ENCODE measurements around the gene RALGPS1.

Gene RALGPS1

DNA sequence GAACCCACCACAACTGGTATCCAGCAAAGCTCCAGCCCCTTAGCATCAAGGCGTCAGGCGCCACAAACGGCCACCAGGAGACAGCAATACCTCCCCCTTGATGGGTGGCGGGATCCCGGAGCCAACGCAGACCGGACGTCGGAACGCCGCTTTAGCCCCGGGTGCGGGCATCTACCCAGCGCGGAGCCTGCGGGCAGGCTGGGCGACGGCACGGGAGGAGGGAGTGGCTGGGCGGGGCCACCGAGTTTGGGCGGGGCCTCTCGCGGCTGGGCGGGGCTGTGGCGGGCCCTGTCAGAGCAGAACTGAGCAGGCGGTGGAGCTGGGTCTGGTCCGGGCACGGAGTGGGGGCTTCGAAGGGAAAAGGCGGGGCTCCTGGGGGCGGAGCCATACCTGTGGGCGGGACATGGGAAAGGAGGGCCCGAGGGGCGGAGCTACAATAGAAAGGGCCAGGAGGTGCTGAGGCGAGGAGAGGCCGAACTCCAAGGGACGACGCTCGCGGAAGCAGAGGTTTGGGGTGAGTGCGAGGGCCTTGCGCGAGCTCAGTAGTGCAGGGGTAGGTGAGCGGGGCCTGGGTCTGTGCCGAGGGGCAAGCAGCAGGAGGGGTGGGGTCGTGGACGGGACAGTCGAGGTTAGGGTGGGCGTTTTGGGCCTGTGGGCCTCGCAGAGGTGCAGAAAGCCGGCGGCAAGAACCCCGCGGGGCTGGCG, 309.7 kb downstream of the RALGPS1 start:
- DNase-seq (ENCODE audit: low spot score): peak; percentile 96
- TF ChIP-seq, protein P1, sequence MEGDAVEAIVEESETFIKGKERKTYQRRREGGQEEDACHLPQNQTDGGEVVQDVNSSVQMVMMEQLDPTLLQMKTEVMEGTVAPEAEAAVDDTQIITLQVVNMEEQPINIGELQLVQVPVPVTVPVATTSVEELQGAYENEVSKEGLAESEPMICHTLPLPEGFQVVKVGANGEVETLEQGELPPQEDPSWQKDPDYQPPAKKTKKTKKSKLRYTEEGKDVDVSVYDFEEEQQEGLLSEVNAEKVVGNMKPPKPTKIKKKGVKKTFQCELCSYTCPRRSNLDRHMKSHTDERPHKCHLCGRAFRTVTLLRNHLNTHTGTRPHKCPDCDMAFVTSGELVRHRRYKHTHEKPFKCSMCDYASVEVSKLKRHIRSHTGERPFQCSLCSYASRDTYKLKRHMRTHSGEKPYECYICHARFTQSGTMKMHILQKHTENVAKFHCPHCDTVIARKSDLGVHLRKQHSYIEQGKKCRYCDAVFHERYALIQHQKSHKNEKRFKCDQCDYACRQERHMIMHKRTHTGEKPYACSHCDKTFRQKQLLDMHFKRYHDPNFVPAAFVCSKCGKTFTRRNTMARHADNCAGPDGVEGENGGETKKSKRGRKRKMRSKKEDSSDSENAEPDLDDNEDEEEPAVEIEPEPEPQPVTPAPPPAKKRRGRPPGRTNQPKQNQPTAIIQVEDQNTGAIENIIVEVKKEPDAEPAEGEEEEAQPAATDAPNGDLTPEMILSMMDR (IDR thresholded peaks at IDR 0.05; ENCODE audit: borderline replicate concordance, control extremely low read depth, extremely low read depth, insufficient read depth, missing control alignments): no peak
- in situ Hi-C loops (cut with MboI; ENCODE audit: low sequenced_read_pairs, unreplicated experiment): no loop called here

DNA sequence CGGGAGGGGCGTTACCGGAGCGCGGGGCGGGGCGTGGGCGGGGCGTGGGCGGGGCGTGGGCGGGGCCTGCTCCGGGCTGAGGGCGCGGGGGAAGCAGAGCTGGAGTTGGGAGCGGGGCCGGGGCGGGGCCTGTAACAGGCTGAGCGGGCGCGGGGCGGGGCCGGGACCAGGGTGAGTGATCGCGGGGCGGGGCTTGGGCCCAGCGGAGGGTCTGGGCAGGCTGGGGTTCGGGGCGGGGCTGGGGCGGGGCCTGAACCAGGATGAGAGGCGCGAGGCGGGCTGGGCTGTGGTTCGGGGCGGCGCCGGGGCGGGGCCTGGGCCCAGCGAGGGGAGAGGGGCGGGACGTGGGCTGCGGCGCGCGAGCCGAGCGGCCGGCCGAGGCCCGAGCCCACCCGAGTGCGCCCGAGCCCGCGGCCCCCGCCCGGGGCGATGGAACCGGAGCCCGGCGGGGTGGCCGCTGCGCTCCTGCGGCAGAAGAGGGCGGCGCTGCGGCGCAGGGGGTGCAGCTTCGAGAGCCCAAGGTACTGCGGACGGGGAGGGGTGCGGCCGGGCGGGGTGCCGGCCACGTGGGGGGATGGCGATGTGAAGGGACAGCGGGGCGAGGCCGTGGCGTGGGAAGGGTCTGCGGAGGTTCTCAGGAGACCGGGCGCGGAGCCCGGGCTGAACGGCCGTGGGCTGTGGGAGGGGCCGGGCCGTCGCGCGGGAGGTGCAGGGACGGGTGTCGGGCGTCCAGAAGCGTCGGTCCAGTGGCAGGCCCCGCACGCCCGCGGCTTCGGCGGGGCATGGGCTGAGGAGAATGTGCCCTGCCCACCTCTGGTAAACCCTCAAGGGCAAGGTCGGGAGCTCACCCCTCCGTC, 310.5 kb downstream of the RALGPS1 start:
- TF ChIP-seq, protein P1 (IDR thresholded peaks at IDR 0.05; ENCODE audit: borderline replicate concordance, control extremely low read depth, extremely low read depth, insufficient read depth, missing control alignments): peak; percentile 16
- in situ Hi-C loops (cut with MboI; ENCODE audit: low sequenced_read_pairs, unreplicated experiment): no loop called here
- DNase-seq (ENCODE audit: low spot score): peak; percentile 100

DNA sequence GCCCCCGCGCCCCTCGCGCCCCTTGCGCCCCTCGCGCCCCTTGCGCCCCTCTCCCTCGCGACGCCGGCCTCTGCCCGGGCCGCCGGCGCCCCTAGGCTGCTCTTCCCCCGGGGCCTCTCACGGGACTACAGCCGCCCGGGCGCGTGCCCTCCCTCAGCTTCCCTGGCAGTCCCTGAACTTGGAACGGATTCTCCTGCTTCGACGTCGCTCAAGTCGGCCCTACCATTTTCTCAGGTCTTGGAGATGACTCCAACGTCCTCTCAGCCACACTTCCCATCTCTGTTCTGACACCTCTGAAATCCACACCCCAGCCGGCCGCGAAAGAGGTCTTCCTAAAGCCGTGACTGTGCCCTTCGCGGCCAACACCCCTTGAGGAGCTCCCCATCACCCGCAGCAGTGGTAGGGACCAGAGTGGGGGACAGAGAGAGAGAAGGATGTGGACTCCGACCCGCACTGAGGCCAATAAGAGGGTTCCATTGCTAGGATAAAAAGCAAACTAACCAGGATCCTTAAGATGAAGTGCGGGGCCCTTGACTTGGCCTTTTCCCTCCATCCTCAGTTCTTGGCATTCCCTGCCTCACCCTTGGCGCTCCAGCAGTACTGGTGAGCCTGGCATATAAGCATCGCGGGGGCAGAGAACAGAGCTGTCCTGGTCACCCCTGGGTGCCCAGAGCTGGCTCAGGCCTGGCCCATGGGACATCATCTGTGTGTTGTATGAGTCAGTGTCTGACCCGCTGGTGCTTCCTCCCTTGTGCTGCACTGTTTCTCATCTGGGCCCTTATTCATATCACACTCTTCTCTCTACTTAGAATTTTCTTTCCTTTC, 311.4 kb downstream of the RALGPS1 start:
- peak; percentile 16 for DNase-seq (ENCODE audit: low spot score)
- in situ Hi-C loops (cut with MboI; ENCODE audit: low sequenced_read_pairs, unreplicated experiment): no loop called here
- TF ChIP-seq, protein P1 (IDR thresholded peaks at IDR 0.05; ENCODE audit: borderline replicate concordance, control extremely low read depth, extremely low read depth, insufficient read depth, missing control alignments): no peak

DNA sequence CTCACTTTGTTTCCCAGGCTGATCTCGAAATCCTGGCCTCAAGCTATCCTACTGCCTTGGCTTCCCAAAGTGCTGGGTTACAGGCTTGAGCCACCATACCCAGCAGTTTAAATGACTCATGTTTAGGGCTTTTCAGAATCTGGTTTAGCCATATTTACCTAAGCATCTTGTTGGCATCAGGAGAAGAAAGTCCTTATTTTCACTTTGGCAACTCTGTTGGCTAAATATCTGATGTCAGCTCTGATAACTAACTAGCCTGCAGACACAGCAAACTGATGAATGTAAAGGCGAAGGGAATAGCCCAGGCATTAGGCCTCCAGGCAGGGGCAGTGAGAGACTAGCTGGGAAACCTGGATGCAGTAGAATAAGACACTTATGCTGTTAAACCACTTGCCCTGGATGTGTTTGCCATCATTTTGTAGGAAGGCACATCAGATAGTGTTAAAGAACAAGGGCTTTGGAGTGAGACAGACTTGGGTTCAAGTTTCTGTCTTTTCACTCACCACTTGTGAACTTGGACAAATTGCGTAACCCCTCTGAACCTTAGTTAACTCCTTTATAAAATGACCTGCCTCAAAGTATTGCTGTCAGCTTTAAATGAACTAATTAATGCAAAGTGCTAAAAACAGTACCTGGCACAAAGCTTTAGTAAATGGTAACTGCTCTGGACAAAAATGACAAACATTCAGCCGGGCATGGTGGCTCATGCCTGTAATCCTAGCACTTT, 315.3 kb downstream of the RALGPS1 start:
- TF ChIP-seq, protein P1 (IDR thresholded peaks at IDR 0.05; ENCODE audit: borderline replicate concordance, control extremely low read depth, extremely low read depth, insufficient read depth, missing control alignments): no peak
- DNase-seq (ENCODE audit: low spot score): no peak
- in situ Hi-C loops (cut with MboI; ENCODE audit: low sequenced_read_pairs, unreplicated experiment): no loop called here

DNA sequence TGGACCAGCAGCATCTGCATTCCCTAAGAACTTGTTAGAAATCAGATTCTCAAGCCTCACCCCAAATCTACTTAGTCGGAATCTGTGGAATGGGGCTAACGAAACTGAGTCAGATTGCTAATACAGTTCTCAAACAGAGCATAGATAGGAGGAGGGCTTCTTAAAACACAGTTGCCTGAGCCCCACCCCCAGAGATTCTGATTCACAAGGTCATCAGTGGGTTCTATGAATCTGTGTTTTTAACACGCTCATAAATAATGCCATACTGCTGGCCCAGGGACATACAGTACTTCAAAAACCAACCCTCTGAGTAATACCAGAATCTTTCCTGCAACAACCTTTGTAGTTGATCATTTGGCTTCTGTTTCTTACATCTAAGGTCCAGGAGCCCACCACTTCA, 317.1 kb downstream of the RALGPS1 start:
- TF ChIP-seq, protein P1 (IDR thresholded peaks at IDR 0.05; ENCODE audit: borderline replicate concordance, control extremely low read depth, extremely low read depth, insufficient read depth, missing control alignments): no peak
- DNase-seq (ENCODE audit: low spot score): no peak
- in situ Hi-C loops (cut with MboI; ENCODE audit: low sequenced_read_pairs, unreplicated experiment): no loop called here
